GM20000 (cell line): ENCODE results near the gene GNB5.

Experiments used
- DNase-seq: peaks from one replicate; pipeline ENCODE4 v3.0.0; 2012; ENCODE audit warnings: low spot score
- TF ChIP-seq, protein P1 (sequence below): IDR thresholded peaks from 2 replicates; pipeline ENCODE4 v1.5.1; 2012; ENCODE audit warnings: mild to moderate bottlenecking, control low read depth; ENCODE audit errors: extremely low read depth, missing control alignments

GNB5 gene

DNA sequence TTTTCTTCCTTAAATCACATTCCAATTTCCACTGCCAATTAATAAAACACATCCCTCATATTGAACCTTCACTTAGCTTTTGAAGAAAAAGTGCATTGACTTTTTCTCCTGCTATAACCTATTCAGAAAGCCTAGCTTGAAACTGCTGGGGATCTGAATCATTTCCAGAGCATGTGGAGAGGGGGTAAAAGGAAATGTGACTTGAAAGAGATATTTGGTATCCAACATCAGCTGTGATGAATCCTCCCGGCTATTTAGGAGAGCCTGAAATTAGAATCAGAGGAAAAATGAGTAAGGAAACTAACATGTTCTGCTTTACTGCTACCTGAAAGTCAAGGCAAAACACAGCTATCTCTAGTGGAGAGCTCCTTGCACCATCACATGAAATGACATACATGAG lies 2.6 kb upstream of the GNB5 start:
- no peak for DNase-seq
- TF ChIP-seq, protein P1, sequence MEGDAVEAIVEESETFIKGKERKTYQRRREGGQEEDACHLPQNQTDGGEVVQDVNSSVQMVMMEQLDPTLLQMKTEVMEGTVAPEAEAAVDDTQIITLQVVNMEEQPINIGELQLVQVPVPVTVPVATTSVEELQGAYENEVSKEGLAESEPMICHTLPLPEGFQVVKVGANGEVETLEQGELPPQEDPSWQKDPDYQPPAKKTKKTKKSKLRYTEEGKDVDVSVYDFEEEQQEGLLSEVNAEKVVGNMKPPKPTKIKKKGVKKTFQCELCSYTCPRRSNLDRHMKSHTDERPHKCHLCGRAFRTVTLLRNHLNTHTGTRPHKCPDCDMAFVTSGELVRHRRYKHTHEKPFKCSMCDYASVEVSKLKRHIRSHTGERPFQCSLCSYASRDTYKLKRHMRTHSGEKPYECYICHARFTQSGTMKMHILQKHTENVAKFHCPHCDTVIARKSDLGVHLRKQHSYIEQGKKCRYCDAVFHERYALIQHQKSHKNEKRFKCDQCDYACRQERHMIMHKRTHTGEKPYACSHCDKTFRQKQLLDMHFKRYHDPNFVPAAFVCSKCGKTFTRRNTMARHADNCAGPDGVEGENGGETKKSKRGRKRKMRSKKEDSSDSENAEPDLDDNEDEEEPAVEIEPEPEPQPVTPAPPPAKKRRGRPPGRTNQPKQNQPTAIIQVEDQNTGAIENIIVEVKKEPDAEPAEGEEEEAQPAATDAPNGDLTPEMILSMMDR: no peak

DNA sequence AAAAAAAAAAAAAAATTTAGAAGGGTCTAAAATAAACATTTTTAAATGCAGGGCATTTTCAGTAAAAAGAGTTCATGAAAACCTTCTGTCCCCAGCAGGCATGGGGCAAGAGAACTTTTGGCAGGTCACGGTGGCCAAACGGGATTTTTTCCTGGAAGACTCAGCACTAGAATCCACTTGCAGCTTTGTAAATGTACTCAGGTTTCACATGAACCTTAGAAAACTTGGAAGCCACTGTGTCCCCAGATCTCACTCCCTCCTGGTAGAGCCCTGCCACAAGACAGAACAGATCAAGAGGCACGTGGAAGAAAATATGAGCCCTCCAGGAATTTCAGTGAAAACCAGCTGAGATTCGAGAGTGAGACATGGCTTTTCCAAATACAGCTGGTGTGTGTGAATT lies 2.1 kb upstream of the GNB5 start:
- TF ChIP-seq, protein P1: no peak

DNA sequence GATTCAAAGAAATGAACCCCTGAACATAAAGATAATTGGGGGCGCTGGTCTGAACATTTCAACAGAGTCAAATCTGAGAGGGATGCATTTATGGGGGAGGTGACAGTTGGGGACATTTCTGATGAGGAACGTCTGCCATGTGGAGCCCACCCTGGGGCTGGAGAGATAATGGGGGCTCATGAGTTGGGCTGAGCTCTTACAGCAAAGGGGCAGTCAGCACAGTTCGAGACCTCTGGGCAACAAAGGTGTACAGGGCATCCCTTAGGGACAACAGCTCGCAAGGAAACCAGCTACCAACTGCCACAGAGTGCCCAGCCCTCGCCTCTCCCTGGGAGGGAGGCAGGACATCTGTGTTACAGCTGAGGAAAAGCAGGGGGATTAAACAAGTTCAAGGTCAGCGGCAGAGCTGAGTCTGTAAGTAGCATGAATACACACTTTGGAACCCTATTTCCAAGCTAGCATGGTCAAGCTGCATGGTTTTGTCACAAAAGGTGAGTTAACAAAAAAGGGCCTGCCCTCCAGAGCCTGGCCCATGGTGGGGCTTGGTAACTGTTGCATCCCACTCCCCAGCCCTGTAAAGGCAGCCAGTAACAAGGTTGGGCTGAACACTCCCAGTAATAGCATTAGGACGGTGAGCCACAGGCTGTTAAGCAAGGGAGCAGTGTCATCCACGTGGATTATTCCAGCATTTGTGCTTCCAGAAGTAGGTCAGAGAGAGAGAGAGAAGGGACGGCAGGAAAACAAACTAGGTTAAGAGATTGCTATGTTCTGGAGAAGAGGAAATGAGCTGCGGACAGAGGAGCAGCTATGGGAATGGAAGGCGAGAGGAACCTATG lies 4.3 kb downstream of the GNB5 start:
- DNase-seq: no peak

More for the DNA sequence above, 2.1 kb upstream of the GNB5 start:
- no peak for DNase-seq

DNA sequence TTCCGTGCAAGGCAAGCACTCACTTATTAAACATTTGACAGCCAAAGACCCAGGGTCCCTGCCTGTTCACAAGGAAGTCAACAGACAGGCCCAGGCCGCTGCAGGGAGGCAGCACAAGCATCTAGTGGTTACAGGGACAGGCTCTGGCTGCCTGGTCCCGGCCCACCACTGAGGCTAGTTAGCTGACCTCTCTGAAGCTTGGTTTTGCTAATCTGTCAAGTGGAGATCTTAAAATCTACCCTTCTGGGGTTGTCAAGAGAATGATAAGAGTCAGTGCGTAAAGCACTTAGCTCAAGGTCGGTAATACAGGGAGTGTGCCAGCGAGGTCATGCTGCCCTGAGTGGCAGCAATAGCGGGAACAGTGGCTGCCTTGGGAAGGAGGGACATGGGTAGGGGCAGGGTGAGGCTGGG lies 6.0 kb downstream of the GNB5 start:
- TF ChIP-seq, protein P1: no peak
- no peak for DNase-seq

More for the DNA sequence above, 4.3 kb downstream of the GNB5 start:
- TF ChIP-seq, protein P1: no peak

DNA sequence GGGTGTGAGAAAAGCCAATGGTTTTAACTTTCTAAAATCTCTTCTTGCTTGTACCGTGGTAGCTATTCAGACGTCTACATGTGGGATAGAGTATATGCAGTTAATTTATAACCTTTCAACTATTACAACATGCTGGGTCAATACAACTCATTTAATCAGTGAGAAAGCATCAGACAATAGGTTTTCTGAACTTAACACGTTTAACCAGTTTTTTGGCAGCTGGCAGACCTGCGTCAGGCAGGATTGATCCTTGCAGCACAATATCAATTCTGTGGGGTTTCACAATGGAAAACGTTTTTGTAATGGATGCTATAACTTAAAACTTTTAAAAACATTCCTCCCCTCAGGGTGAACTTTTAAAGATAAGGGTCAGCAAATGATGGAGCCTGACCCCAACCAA lies 6.5 kb downstream of the GNB5 start:
- no peak for DNase-seq
- TF ChIP-seq, protein P1: no peak

DNA sequence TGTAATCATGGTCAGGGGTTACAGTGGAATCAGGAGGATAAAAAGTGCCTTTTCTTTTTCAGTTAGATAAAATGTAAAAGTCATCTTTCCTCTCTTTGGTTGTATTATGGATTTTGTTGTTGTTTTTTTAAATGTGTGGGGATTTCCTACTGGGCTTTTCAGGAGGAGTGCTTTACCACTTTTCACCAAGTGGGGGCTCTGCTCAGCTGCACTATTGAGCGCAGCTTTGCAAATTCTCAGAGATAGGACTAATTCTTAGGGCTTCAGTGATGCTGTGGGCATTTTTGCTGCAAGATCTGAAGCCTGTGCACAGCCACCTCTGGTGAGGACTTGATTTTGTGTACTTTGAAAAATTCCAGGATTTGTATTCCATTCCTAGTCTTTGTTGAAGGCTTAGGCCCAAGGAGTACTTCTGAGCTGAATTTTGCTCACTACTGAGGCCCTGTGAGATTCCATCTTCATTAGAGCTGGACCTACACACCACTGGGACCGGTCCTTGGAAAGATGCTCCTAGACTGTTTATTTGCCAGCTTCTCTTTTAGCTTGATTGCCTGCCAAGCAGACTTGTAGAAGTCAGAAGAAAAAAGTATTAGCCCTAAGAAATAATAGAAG lies 7.5 kb downstream of the GNB5 start:
- TF ChIP-seq, protein P1: peak; percentile 30
- peak; percentile 36 for DNase-seq

DNA sequence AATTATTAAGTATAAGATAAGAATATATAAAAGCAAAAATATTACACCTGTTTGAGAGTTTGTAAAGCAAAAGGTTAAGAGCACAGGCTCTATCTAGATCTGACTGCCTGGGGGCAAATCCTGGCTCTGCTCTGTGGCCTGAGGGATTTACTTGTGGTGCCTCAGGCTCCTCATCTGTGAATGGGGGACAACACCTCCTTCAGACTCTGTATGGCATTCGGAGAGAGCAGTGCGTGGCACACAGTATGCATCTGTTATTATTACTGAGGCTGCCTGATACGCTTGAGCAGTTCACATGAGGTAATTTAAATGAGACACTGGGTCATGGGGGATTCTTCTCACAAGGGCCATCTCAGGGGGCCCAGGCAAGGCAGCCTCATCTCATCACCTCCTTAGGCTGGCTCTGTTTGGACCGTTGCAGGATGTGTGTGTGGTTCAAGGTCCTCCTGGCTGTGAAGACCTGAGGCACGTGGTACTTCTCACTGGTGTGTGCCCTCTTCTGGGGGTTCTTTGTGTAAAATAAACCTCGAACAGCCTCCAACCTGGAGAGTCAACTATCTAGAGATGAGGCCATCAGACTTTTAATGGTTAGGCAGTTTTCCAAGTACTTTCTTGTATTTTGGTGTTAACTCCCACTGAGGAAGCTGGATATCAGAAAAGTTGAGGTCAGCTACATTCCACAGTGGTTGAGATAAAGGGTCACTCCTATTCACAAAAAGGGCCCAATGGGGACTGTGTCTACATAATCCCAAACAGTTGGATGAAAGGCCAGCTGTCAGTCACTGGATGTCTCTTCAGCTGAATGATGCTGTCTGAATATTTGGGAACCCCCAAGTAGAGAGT lies 9.0 kb downstream of the GNB5 start:
- TF ChIP-seq, protein P1: no peak
- DNase-seq: no peak
